ENCODE results near the gene COX19.

COX19 gene

DNA sequence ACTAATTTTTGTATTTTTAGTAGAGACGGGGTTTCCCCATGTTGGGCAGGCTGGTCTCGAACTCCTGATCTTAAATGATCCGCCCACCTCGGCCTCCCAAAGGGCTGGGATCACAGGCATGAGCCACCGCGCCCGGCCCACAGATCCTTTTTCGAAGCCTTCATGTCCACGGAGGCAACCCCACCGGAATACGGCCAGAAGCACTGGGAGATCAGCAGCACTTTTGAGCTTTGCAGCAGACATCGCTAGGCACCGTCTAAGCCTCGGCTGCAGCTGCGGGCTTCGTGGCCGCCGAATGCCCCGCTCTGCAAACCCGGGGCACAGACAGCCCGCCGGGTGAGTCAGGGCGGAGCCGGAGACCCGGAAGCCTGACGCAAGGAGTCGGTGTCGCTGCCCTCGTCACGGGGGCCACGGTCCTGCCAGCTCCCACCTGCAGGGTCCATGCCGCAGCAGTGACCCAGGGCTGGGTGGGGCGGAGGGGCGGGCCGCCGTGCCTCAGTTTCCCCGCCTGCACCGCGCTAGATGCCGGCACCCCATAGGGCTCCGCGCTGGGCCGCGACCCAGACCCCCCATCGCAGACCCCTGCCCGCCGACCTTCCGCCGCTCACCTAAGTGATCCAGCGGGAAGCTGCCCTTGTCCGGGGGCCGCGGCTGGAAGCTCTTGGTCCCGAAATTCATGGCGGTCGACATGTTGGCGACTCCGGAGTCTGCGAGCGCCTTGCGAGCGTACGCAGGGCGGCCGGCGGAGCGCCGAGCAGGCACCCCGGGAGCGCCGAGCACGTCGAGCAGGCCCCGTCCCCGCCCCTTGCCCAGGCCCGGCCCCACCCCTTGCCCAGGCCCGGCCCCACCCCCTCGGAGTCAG lies at the start of gene COX19:
Gene COX19, minus strand, starts transcription at position 730 of the 862 bp plus-strand sequence. Its CDS starts 40 bp downstream, at position 690.
- DNase-seq: peak; percentile 73

- DNase-seq: no peak
Observed at GRCh38 chr7:1024331-1024841, 49.0 kb upstream of the COX19 start.

DNA sequence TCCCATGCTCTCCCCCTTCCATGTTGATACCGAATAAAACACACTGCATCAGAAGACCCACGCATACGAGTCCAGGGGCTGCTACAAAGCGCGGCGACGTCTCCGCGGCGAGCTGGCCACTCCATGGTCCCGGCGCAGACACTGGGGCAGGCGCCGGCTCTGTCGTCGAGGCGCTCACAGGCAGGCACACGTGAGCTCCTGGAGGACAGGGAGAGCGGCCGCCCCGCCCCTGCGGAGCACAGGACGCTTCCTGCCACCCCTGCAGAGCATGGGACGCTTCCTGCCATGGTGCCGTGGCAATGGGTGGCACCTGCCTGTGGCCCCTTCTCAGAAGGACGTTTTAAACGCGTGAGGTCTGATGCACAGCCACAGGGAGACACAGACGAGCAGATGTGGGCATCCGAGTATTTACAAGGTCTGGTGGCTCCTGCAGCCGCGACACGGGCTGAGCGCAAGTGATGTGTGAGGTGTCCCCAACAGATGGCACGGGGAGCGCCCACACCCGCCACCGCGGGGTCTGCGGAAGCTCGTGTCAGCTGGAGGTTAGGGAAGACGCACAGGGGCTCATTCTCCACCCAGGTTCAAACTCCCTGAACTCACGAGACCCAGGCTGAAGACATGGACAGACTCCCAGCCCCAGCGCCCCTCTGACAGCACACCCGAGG lies 47.6 kb upstream of the COX19 start:
- no peak for DNase-seq

GRCh38 chr7:1022356-1022755 lies 47.0 kb upstream of the COX19 start:
- no peak for DNase-seq

- DNase-seq: no peak
Observed at GRCh38 chr7:1021931-1022330, 46.6 kb upstream of the COX19 start.

- DNase-seq: no peak
Observed at GRCh38 chr7:1021366-1021765, 46.0 kb upstream of the COX19 start.

DNA sequence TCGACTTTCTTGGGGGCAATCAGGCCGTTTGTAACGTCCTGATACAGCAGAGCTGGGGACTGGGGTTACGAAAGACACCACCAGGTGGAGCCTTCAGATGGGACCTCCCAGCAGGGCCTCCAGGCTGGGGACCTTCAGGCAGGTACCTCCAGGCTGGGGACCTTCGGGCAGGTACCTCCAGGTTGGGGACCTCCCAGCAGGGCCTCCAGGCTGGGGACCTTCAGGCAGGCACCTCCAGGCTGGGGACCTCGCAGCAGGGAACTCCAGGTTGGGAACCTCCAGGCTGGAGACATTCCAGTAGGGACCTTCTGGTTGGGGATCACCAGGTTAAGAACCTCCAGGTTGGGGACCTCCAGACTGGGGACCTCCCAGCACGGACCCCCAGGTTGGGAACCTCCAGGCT lies 45.5 kb upstream of the COX19 start:
- DNase-seq: no peak

- DNase-seq: no peak
Observed at GRCh38 chr7:1019789-1020610, 44.7 kb upstream of the COX19 start.

- DNase-seq: no peak
Observed at GRCh38 chr7:1019255-1019785, 44.0 kb upstream of the COX19 start.

GRCh38 chr7:1018334-1018695 lies 43.0 kb upstream of the COX19 start:
- DNase-seq: no peak

GRCh38 chr7:1017586-1018333 lies 42.4 kb upstream of the COX19 start:
- no peak for DNase-seq

DNA sequence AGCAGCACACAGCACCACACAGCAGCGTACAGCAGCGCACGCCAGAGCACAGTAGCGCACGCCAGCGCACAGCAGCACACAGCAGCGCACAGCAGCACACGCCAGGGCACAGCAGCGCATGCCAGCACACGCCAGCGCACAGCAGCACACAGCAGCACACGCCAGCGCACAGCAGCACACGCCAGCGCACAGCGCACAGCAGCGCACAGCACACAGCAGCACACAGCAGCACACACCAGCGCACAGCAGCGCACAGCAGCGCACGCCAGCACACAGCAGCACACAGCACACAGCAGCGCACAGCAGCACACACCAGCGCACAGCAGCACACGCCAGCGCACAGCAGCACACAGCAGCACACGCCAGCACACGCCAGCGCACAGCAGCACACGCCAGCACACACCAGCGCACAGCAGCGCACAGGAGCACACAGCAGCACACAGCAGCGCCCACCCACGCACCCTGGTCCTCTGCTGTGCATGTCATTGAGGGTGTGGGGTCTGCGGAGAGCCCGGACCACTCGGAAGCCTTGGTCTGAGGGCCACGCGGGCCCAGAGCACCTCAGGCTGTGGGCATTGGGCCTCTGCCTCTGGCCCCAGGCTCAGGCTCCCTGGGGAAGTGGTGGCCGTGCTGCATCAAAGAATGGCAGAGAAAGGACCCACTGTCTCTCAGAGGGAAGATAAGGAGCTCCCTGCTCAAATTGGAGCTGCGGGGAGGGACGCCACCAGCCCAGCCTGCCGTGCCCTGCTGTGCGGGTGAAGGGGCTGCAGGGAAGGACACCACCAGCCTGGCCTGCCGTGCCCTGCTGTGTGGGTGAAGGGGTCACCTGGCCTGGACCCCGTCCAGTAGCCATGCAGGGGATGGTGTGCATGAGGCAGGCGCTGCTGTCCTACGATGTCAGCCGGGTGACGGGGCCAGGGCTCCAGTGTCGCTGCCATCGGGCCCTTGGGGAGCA lies 41.5 kb upstream of the COX19 start:
- DNase-seq: no peak

DNA sequence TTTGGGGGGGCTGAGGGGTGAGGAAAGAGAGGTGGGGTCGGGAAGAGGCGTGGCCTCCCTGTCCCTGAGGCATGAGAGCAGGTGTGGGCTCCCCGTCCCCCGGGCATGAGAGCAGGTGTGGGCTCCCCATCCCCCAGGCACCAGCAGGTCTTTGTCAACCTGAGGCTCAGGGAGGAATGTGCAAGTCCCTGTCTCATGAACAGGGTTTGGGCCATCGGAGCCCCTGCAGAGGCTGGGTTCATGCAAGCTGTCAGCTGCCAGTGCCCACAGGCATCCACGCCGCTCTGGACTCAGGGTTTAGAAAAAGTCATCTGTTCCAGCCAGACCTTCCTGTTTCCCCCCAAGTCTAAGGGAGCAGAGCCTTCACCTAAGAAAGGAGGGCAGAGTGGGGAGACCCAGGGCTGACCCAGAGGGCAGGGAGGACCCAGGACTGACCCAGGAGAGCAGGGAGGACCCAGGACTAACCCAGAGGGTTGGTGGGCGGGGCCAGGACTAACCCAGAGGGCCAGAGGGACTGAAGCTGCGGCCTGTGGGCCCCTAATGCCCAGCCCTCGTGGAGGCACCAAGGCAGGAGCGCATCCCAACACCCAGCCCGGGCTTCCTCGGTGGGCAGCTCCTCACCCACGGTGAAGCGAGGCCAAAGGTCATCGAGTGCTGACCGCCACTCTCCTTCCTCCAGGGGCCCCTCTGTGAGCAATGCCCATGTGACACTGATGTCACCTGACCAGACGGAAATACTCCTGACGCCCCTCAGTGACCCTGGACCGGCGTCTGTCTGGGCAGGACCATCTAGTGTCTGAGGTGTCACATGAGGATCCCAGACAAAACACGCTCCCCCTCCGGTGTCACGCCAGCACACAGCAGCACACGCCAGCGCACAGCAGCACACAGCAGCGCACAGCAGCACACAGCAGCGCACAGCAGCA lies 40.1 kb upstream of the COX19 start:
- no peak for DNase-seq

DNA sequence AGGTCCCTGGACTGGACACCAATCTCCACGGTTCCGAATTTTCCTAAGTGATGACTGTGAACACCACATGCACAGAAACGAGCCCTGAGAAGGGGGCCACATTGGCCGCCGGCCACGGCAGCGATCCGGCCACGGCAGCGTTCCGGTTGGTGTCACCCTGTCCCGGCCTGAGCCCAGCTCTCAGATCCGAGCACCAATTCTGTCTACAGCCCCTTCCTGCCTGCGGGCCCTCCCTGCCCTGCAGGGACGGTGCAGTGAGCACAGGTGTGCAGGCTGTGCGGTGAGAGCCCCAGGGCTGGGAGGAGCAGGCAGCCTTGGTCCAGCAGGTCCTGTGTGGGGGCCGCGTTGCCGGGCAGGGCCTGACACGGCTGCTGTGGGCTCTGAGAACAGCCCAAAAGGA lies 39.3 kb upstream of the COX19 start:
- no peak for DNase-seq

GRCh38 chr7:1013581-1013980 lies 38.2 kb upstream of the COX19 start:
- DNase-seq: no peak

DNA sequence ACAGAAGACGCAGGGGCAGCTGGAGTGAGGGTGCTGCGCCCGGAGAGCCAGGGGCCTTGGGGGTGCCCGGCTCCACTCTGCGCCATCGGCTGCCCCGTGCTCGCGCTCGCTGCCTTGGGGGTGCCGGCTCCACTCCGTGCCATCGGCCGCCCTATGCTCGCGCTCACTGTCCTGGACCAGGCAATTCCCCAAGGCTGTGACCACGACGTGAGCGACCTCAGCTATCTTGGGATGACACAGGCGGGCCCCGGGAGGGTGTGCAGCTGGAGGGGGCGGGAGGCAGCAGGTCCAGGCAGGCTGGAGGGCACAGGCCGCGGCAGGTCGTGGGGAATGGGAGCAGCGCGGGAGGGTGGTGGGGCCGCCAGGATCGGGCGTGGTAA lies 37.4 kb upstream of the COX19 start:
- DNase-seq: no peak

DNA sequence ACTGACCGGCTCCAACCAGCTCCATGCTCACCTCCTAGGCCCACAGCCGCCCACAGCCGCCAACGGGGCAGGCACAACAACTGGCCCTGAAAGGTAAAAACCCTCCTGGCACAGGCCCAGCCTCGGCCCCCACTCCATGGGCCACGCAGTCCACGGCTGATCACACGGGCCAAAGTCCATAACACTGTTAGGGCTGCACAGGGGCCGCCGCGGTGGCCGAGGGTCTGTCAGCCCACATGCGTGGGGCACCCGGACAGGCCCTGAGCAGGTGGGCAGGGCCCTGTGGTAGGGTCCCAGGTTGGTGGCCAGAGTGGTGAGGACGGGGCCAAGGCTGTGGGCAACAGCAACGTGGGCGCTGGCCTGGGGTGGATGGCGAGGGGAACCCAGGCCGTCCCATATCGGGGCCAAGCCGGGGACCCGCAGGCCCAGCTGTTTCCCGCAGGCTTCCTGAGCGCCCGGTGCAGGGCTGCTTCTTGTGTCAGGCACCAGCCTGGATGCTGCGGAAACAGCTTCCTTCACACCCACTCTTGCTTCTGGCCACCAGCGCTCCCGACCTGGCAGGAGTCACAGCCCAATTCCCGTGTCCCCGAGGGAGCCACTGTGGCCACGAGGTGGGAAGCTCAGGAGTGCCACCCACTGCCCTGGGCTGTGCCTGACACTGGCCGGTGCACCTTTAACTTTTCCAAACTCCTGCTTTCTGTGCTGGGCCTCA lies 36.8 kb upstream of the COX19 start:
- no peak for DNase-seq

GRCh38 chr7:1011297-1012003 lies 36.1 kb upstream of the COX19 start:
- DNase-seq: no peak

- DNase-seq: no peak
Observed at GRCh38 chr7:1010226-1010625, 34.9 kb upstream of the COX19 start.
